ENCODE results near the gene PTPRE. TPM values are rescaled to one million over a fixed set of nuclear protein-coding genes. Genes with fewer than 3 reads are reported as not detected.

Gene PTPRE
- total RNA-seq, 2 donors from 2014 or later: 23.7 to 31.3 TPM

- H3K9me3 Mint-ChIP-seq: peaks cover 3% of the 10 kb centered on the region in 2 donors
- peak overlapping the region; percentile 63 to 73 for H3K4me3 Mint-ChIP-seq
- peaks cover 70% of the 10 kb centered on the region for H3K4me1 Mint-ChIP-seq (ENCODE audit: low read depth)
- peak overlapping the region; percentile 94 for H3K27ac Mint-ChIP-seq
- ATAC-seq (replicated peaks in 1 of 2) (no peak), DNase-seq (peak; percentile 25 to 36)
- H3K27me3 Mint-ChIP-seq (ENCODE audit: low read depth): no peaks in the 10 kb centered on the region
- H3K36me3 Mint-ChIP-seq (ENCODE audit: insufficient read depth in 2 of 2): peaks cover 21 to 28% of the 10 kb centered on the region in 2 donors
Observed at GRCh38 chr10:128063736-128064107, 156.8 kb downstream of the PTPRE start.

- DNase-seq (peak; percentile 72 to 84), ATAC-seq (replicated peaks in 1 of 2) (peak; percentile 81 to 88)
- peak overlapping the region; percentile 78 for H3K27ac Mint-ChIP-seq
- peaks cover 3% of the 10 kb centered on the region in 2 donors for H3K9me3 Mint-ChIP-seq
- H3K4me1 Mint-ChIP-seq (ENCODE audit: low read depth): peaks cover 67% of the 10 kb centered on the region
- peaks cover 19 to 28% of the 10 kb centered on the region in 2 donors for H3K36me3 Mint-ChIP-seq (ENCODE audit: insufficient read depth in 2 of 2)
- peak overlapping the region; percentile 63 to 73 for H3K4me3 Mint-ChIP-seq
- H3K27me3 Mint-ChIP-seq (ENCODE audit: low read depth): no peaks in the 10 kb centered on the region
Observed at GRCh38 chr10:128064108-128064969, 157.4 kb downstream of the PTPRE start.

- Mint-ChIP-seq H3K36me3 (ENCODE audit: insufficient read depth in 2 of 2) (peaks cover 16 to 28% of the 10 kb centered on the region in 2 donors), H3K4me3 (peak overlapping the region; percentile 63 to 73), H3K27me3 (ENCODE audit: low read depth) (no peaks in the 10 kb centered on the region), H3K9me3 (peaks cover 3% of the 10 kb centered on the region in 2 donors), H3K4me1 (ENCODE audit: low read depth) (peaks cover 60% of the 10 kb centered on the region), H3K27ac (peak overlapping the region; percentile 78)
- ATAC-seq (replicated peaks in 1 of 2) (no peak), DNase-seq (no peak)
Observed at GRCh38 chr10:128064970-128065580, 158.2 kb downstream of the PTPRE start.

GRCh38 chr10:128065881-128066534 lies 159.1 kb downstream of the PTPRE start:
- peak overlapping the region in 1 of 2 donors; percentile 43 for H3K4me3 Mint-ChIP-seq
- no peak for DNase-seq
- peaks cover 58% of the 10 kb centered on the region for H3K4me1 Mint-ChIP-seq (ENCODE audit: low read depth)
- no peak for ATAC-seq (replicated peaks in 1 of 2)
- peaks cover 15 to 28% of the 10 kb centered on the region in 2 donors for H3K36me3 Mint-ChIP-seq (ENCODE audit: insufficient read depth in 2 of 2)
- peaks cover 3% of the 10 kb centered on the region in 2 donors for H3K9me3 Mint-ChIP-seq
- no peak overlapping the region for H3K27ac Mint-ChIP-seq
- H3K27me3 Mint-ChIP-seq (ENCODE audit: low read depth): no peaks in the 10 kb centered on the region

GRCh38 chr10:128066870-128067382 lies 160.0 kb downstream of the PTPRE start:
- Mint-ChIP-seq H3K27me3 (ENCODE audit: low read depth) (no peaks in the 10 kb centered on the region), H3K36me3 (ENCODE audit: insufficient read depth in 2 of 2) (peaks cover 15 to 32% of the 10 kb centered on the region in 2 donors), H3K4me1 (ENCODE audit: low read depth) (peaks cover 57% of the 10 kb centered on the region), H3K9me3 (peaks cover 3% of the 10 kb centered on the region in 2 donors), H3K27ac (no peak overlapping the region), H3K4me3 (no peak overlapping the region)
- ATAC-seq (replicated peaks in 1 of 2) (no peak), DNase-seq (no peak)

GRCh38 chr10:128067691-128068397 lies 160.9 kb downstream of the PTPRE start:
- H3K27me3 Mint-ChIP-seq (ENCODE audit: low read depth): no peaks in the 10 kb centered on the region
- peaks cover 16 to 33% of the 10 kb centered on the region in 2 donors for H3K36me3 Mint-ChIP-seq (ENCODE audit: insufficient read depth in 2 of 2)
- no peak overlapping the region for H3K4me3 Mint-ChIP-seq
- H3K27ac Mint-ChIP-seq: no peak overlapping the region
- H3K4me1 Mint-ChIP-seq (ENCODE audit: low read depth): peaks cover 48% of the 10 kb centered on the region
- ATAC-seq (replicated peaks in 1 of 2): no peak
- H3K9me3 Mint-ChIP-seq: peaks cover 3% of the 10 kb centered on the region in 2 donors
- DNase-seq: no peak

GRCh38 chr10:128068398-128069285 lies 161.7 kb downstream of the PTPRE start:
- H3K4me3 Mint-ChIP-seq: no peak overlapping the region
- ATAC-seq (replicated peaks in 1 of 2) (peak in 1 of 2 donors; percentile 1), DNase-seq (no peak)
- H3K9me3 Mint-ChIP-seq: peaks cover 3% of the 10 kb centered on the region in 2 donors
- H3K27ac Mint-ChIP-seq: no peak overlapping the region
- H3K4me1 Mint-ChIP-seq (ENCODE audit: low read depth): peaks cover 40% of the 10 kb centered on the region
- H3K27me3 Mint-ChIP-seq (ENCODE audit: low read depth): no peaks in the 10 kb centered on the region
- peaks cover 16 to 36% of the 10 kb centered on the region in 2 donors for H3K36me3 Mint-ChIP-seq (ENCODE audit: insufficient read depth in 2 of 2)

- no peak overlapping the region for H3K4me3 Mint-ChIP-seq
- H3K27ac Mint-ChIP-seq: no peak overlapping the region
- H3K9me3 Mint-ChIP-seq: peaks cover 3% of the 10 kb centered on the region in 2 donors
- H3K36me3 Mint-ChIP-seq (ENCODE audit: insufficient read depth in 2 of 2): peaks cover 19 to 36% of the 10 kb centered on the region in 2 donors
- DNase-seq (peak; percentile 78 to 81), ATAC-seq (replicated peaks in 1 of 2) (peak; percentile 26 to 37)
- peaks cover 31% of the 10 kb centered on the region for H3K4me1 Mint-ChIP-seq (ENCODE audit: low read depth)
- no peaks in the 10 kb centered on the region for H3K27me3 Mint-ChIP-seq (ENCODE audit: low read depth)
Observed at GRCh38 chr10:128069351-128070051, 162.6 kb downstream of the PTPRE start.

GRCh38 chr10:128070161-128070560 lies 163.3 kb downstream of the PTPRE start:
- DNase-seq (no peak), ATAC-seq (replicated peaks in 1 of 2) (no peak)
- Mint-ChIP-seq H3K27ac (no peak overlapping the region), H3K4me3 (no peak overlapping the region), H3K4me1 (ENCODE audit: low read depth) (peaks cover 25% of the 10 kb centered on the region), H3K27me3 (ENCODE audit: low read depth) (no peaks in the 10 kb centered on the region), H3K9me3 (peaks cover 3% of the 10 kb centered on the region in 2 donors), H3K36me3 (ENCODE audit: insufficient read depth in 2 of 2) (peaks cover 21 to 36% of the 10 kb centered on the region in 2 donors)

GRCh38 chr10:128070721-128071416 lies 164.0 kb downstream of the PTPRE start:
- DNase-seq (no peak), ATAC-seq (replicated peaks in 1 of 2) (no peak)
- Mint-ChIP-seq H3K9me3 (peaks cover 3% of the 10 kb centered on the region in 2 donors), H3K27me3 (ENCODE audit: low read depth) (no peaks in the 10 kb centered on the region), H3K4me3 (no peak overlapping the region), H3K4me1 (ENCODE audit: low read depth) (peaks cover 18% of the 10 kb centered on the region), H3K27ac (no peak overlapping the region), H3K36me3 (ENCODE audit: insufficient read depth in 2 of 2) (peaks cover 21 to 31% of the 10 kb centered on the region in 2 donors)

GRCh38 chr10:128071417-128071782 lies 164.5 kb downstream of the PTPRE start:
- no peak for DNase-seq
- no peak for ATAC-seq (replicated peaks in 1 of 2)
- H3K4me1 Mint-ChIP-seq (ENCODE audit: low read depth): peaks cover 12% of the 10 kb centered on the region
- no peak overlapping the region for H3K4me3 Mint-ChIP-seq
- no peak overlapping the region for H3K27ac Mint-ChIP-seq
- H3K9me3 Mint-ChIP-seq: peaks cover 3% of the 10 kb centered on the region in 2 donors
- H3K36me3 Mint-ChIP-seq (ENCODE audit: insufficient read depth in 2 of 2): peaks cover 20 to 27% of the 10 kb centered on the region in 2 donors
- no peaks in the 10 kb centered on the region for H3K27me3 Mint-ChIP-seq (ENCODE audit: low read depth)
